ENCODE data around the gene NEK8. TPM values are rescaled to one million over a fixed set of nuclear protein-coding genes. Genes with fewer than 3 reads are reported as not detected.
A peak's percentile ranks its signal among the peaks of the same experiment; 100 is the strongest.

NEK8 gene
- total RNA-seq, 2 experiments from 2014 or later = 14.0 to 17.0 TPM

- Histone ChIP-seq H3K4me1 (ENCODE audit: insufficient read depth, low read length, poor library complexity, severe bottlenecking) (peaks cover 27% of the 10 kb centered on the region), H3K9me2 (ENCODE audit: insufficient read depth, low read length) (no peaks in the 10 kb centered on the region), H3K4me3 (ENCODE audit: low read depth, low read length, poor library complexity, severe bottlenecking) (peak overlapping the region; percentile 68), H3K9me3 (ENCODE audit: low read length) (no peaks in the 10 kb centered on the region), H2AFZ (ENCODE audit: low read length) (peak overlapping the region; percentile 75; the same call in 1 of the 2 replicates), H3K27ac (ENCODE audit: low read depth, low read length, poor library complexity, severe bottlenecking) (no peak overlapping the region), H3K79me2 (ENCODE audit: insufficient read depth, low read depth, low read length) (no peaks in the 10 kb centered on the region), H3K36me3 (ENCODE audit: insufficient read depth, low read length) (no peaks in the 10 kb centered on the region), H3K4me2 (ENCODE audit: low read length) (peak overlapping the region; percentile 79), H4K20me1 (ENCODE audit: insufficient read depth, low read length) (no peaks in the 10 kb centered on the region)
- CTCF ChIA-PET (ENCODE audit: unreplicated experiment) = no interaction called here
- TF ChIP-seq, protein P1, sequence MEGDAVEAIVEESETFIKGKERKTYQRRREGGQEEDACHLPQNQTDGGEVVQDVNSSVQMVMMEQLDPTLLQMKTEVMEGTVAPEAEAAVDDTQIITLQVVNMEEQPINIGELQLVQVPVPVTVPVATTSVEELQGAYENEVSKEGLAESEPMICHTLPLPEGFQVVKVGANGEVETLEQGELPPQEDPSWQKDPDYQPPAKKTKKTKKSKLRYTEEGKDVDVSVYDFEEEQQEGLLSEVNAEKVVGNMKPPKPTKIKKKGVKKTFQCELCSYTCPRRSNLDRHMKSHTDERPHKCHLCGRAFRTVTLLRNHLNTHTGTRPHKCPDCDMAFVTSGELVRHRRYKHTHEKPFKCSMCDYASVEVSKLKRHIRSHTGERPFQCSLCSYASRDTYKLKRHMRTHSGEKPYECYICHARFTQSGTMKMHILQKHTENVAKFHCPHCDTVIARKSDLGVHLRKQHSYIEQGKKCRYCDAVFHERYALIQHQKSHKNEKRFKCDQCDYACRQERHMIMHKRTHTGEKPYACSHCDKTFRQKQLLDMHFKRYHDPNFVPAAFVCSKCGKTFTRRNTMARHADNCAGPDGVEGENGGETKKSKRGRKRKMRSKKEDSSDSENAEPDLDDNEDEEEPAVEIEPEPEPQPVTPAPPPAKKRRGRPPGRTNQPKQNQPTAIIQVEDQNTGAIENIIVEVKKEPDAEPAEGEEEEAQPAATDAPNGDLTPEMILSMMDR (conservative IDR thresholded peaks at IDR 0.05; ENCODE audit: low read length) = peak; percentile 31; the same call in 1 of the 2 replicates
- no peak for TF ChIP-seq EZH2phosphoT487 (IDR thresholded peaks at IDR 0.05; ENCODE audit: borderline replicate concordance, low read depth, low read length)
- intact Hi-C loops (cut with micrococcal nuclease; ENCODE audit: unreplicated experiment) = no loop called here
- POLR2A ChIA-PET = interaction anchor here (0.7 to 1.4 kb wide), 5 partner anchors 15 to 141 kb away, joined by 3 to 11 read pairs (median 3); partner anchors contain the start of genes PIGS, SDF2 and SUPT6H
- BruUV-seq (replicated peaks) = no TSS peak
- DNase-seq (ENCODE audit: low spot score) = peak; percentile 27
Observed at GRCh38 chr17:28712032-28712704, 16.4 kb upstream of the NEK8 start.

GRCh38 chr17:28712705-28713415 lies 15.7 kb upstream of the NEK8 start:
- Histone ChIP-seq H3K4me1 (ENCODE audit: insufficient read depth, low read length, poor library complexity, severe bottlenecking) (peaks cover 27% of the 10 kb centered on the region), H3K4me2 (ENCODE audit: low read length) (no peak overlapping the region; the same call in 1 of the 2 replicates), H3K36me3 (ENCODE audit: insufficient read depth, low read length) (no peaks in the 10 kb centered on the region), H4K20me1 (ENCODE audit: insufficient read depth, low read length) (no peaks in the 10 kb centered on the region), H3K9me3 (ENCODE audit: low read length) (no peaks in the 10 kb centered on the region), H3K9me2 (ENCODE audit: insufficient read depth, low read length) (no peaks in the 10 kb centered on the region), H2AFZ (ENCODE audit: low read length) (no peak overlapping the region), H3K79me2 (ENCODE audit: insufficient read depth, low read depth, low read length) (no peaks in the 10 kb centered on the region), H3K27ac (ENCODE audit: low read depth, low read length, poor library complexity, severe bottlenecking) (no peak overlapping the region), H3K4me3 (ENCODE audit: low read depth, low read length, poor library complexity, severe bottlenecking) (no peak overlapping the region)
- intact Hi-C loops (cut with micrococcal nuclease; ENCODE audit: unreplicated experiment) = no loop called here
- BruUV-seq (replicated peaks) = no TSS peak
- ChIA-PET CTCF (ENCODE audit: unreplicated experiment) (no interaction called here), POLR2A (interaction anchor here (0.9 kb wide), 1 partner anchor 15 kb away, joined by 3 read pairs; no protein-coding TSS in a partner anchor)
- no peak for DNase-seq (ENCODE audit: low spot score)
- TF ChIP-seq EZH2phosphoT487 (IDR thresholded peaks at IDR 0.05; ENCODE audit: borderline replicate concordance, low read depth, low read length) = no peak
- TF ChIP-seq, protein P1 (conservative IDR thresholded peaks at IDR 0.05; ENCODE audit: low read length) = no peak
